ENCODE measurements around the gene EEF1G. TPM values are rescaled to one million over a fixed set of nuclear protein-coding genes. Genes with fewer than 3 reads are reported as not detected.
"Not testable (repeated sequence)": the region's sequence is repeated elsewhere in the genome, so short reads cannot be mapped to it uniquely, and the experiment has no call there.

The EEF1G gene
- total RNA-seq, 3 donors from 2014 or later (not counting 1 experiment from before 2014, with no cell fraction given), result 628 to 754 (median 714) TPM

- Mint-ChIP-seq H3K36me3 (no peaks in the 10 kb centered on the region), H3K4me3 (peak overlapping the region; percentile 93)
- intact Hi-C loops (cut with micrococcal nuclease), result loop anchor here (1.0 kb wide), 1 partner anchor 8 kb away; the partner anchor contains the start of gene ROM1
Observed at GRCh38 chr11:62621027-62621566, 47.4 kb upstream of the EEF1G start.

GRCh38 chr11:62616957-62617356 is 43.3 kb upstream of the EEF1G start:
- intact Hi-C loops (cut with micrococcal nuclease); H3K4me3 ChIP-seq (ENCODE audit: low read length); H3K27me3 ChIP-seq (ENCODE audit: control insufficient read depth, insufficient read depth, low read length); H3K4me3 Mint-ChIP-seq; H3K9me3 ChIP-seq (ENCODE audit: control insufficient read depth, insufficient read depth, low read length); H3K27ac ChIP-seq (ENCODE audit: low read length); DNase-seq; H3K27me3 Mint-ChIP-seq (ENCODE audit: low read depth in 2 of 2); H3K36me3 Mint-ChIP-seq; H3K9me3 Mint-ChIP-seq; ATAC-seq; H3K27ac Mint-ChIP-seq: not testable (repeated sequence)
- H3K4me1 Mint-ChIP-seq, result peaks cover 13 to 31% of the 10 kb centered on the region in 2 donors
- 96% methylated on average over 14 of the region's 14 CpGs for WGBS (ENCODE audit: insufficient coverage)
- Histone ChIP-seq H3K4me1 (ENCODE audit: control insufficient read depth, insufficient read depth, low read length) (peaks cover 23% of the 10 kb centered on the region), H3K36me3 (ENCODE audit: control insufficient read depth, insufficient read depth, low read length) (peaks cover 19% of the 10 kb centered on the region)

More at GRCh38 chr11:62621027-62621566, 47.4 kb upstream of the EEF1G start:
- H3K27ac Mint-ChIP-seq, result peak overlapping the region; percentile 94 to 98
- peaks cover 20% of the 10 kb centered on the region for H3K36me3 ChIP-seq (ENCODE audit: control insufficient read depth, insufficient read depth, low read length)
- no peak for TF ChIP-seq CTCF (IDR thresholded peaks at IDR 0.05)
- no peaks in the 10 kb centered on the region for H3K27me3 Mint-ChIP-seq (ENCODE audit: low read depth in 2 of 2)
- peak overlapping the region; percentile 97 for H3K27ac ChIP-seq (ENCODE audit: low read length)
- no peak for DNase-seq
- peaks cover 17 to 21% of the 10 kb centered on the region in 2 donors for H3K4me1 Mint-ChIP-seq
- 39% methylated on average over 7 of the region's 8 CpGs for WGBS (ENCODE audit: insufficient coverage)
- no peak for ATAC-seq
- H3K9me3 Mint-ChIP-seq, result no peaks in the 10 kb centered on the region
- no peaks in the 10 kb centered on the region for H3K9me3 ChIP-seq (ENCODE audit: control insufficient read depth, insufficient read depth, low read length)
- H3K4me1 ChIP-seq (ENCODE audit: control insufficient read depth, insufficient read depth, low read length), result peaks cover 20% of the 10 kb centered on the region
- peak overlapping the region; percentile 77 for H3K4me3 ChIP-seq (ENCODE audit: low read length)
- no peaks in the 10 kb centered on the region for H3K27me3 ChIP-seq (ENCODE audit: control insufficient read depth, insufficient read depth, low read length)

- 77% methylated on average over 7 of the region's 7 CpGs for WGBS (ENCODE audit: insufficient coverage)
- H3K27me3 ChIP-seq (ENCODE audit: control insufficient read depth, insufficient read depth, low read length), result no peaks in the 10 kb centered on the region
- Mint-ChIP-seq H3K9me3 (no peaks in the 10 kb centered on the region), H3K4me3 (no peak overlapping the region), H3K4me1 (peaks cover 11 to 33% of the 10 kb centered on the region in 2 donors), H3K36me3 (no peaks in the 10 kb centered on the region), H3K27me3 (ENCODE audit: low read depth in 2 of 2) (no peaks in the 10 kb centered on the region), H3K27ac (no peak overlapping the region)
- H3K4me1 ChIP-seq (ENCODE audit: control insufficient read depth, insufficient read depth, low read length), result peaks cover 28% of the 10 kb centered on the region
- no peak overlapping the region for H3K27ac ChIP-seq (ENCODE audit: low read length)
- H3K36me3 ChIP-seq (ENCODE audit: control insufficient read depth, insufficient read depth, low read length), result peaks cover 26% of the 10 kb centered on the region
- DNase-seq (no peak), ATAC-seq (no peak)
- no peaks in the 10 kb centered on the region for H3K9me3 ChIP-seq (ENCODE audit: control insufficient read depth, insufficient read depth, low read length)
- intact Hi-C loops (cut with micrococcal nuclease), result no loop called here
- no peak overlapping the region for H3K4me3 ChIP-seq (ENCODE audit: low read length)
- TF ChIP-seq CTCF (IDR thresholded peaks at IDR 0.05), result no peak
Observed at GRCh38 chr11:62615521-62615920, 41.8 kb upstream of the EEF1G start.

- Histone ChIP-seq H3K4me3 (ENCODE audit: low read length) (no peak overlapping the region), H3K27me3 (ENCODE audit: control insufficient read depth, insufficient read depth, low read length) (no peaks in the 10 kb centered on the region), H3K4me1 (ENCODE audit: control insufficient read depth, insufficient read depth, low read length) (peaks cover 27% of the 10 kb centered on the region), H3K9me3 (ENCODE audit: control insufficient read depth, insufficient read depth, low read length) (no peaks in the 10 kb centered on the region), H3K36me3 (ENCODE audit: control insufficient read depth, insufficient read depth, low read length) (peaks cover 30% of the 10 kb centered on the region), H3K27ac (ENCODE audit: low read length) (no peak overlapping the region)
- Mint-ChIP-seq H3K27me3 (ENCODE audit: low read depth in 2 of 2) (no peaks in the 10 kb centered on the region), H3K36me3 (no peaks in the 10 kb centered on the region), H3K27ac (peak overlapping the region; percentile 74 to 98), H3K9me3 (no peaks in the 10 kb centered on the region), H3K4me3 (peak overlapping the region; percentile 37), H3K4me1 (peaks cover 18 to 41% of the 10 kb centered on the region in 2 donors)
- intact Hi-C loops (cut with micrococcal nuclease), result loop anchor here (5.0 kb wide), 1 partner anchor 93 kb away; the partner anchor contains the start of genes BSCL2 and GNG3
- no peak for ATAC-seq
- 82% methylated on average over 8 of the region's 8 CpGs for WGBS (ENCODE audit: insufficient coverage)
- DNase-seq, result no peak
- no peak for TF ChIP-seq CTCF (IDR thresholded peaks at IDR 0.05)
Observed at GRCh38 chr11:62614275-62614674, 40.6 kb upstream of the EEF1G start.

Data from natural killer cell (primary cell).